Activated naive CD4-positive, alpha-beta T cell (primary cell): ENCODE results near the gene SNAPC1.

ENCODE experiments used
- DNase-seq, 4 experiments: peaks; one replicate each; lab custom pipeline; 2025; lab: John Stamatoyannopoulos, UW

SNAPC1 gene

GRCh38 chr14:61811882-61812346 is 49.7 kb downstream of the SNAPC1 start:
- no peak for DNase-seq

GRCh38 chr14:61812347-61813095 is 50.3 kb downstream of the SNAPC1 start, which contains the start of gene SYT16:
Gene SYT16, plus strand, starts transcription at chr14:61812703.
- DNase-seq: peak in 1 of 4 experiments; percentile 10

GRCh38 chr14:61813096-61813606 is 50.9 kb downstream of the SNAPC1 start:
- no peak for DNase-seq

- no peak for DNase-seq
These were observed 60.2 kb downstream of the SNAPC1 start for GRCh38 chr14:61822458-61822857.

GRCh38 chr14:61832783-61833182 is 70.6 kb downstream of the SNAPC1 start:
- DNase-seq: no peak

- DNase-seq: no peak
These were observed 74.0 kb downstream of the SNAPC1 start for GRCh38 chr14:61836184-61836583.

- no peak for DNase-seq
These were observed 74.6 kb downstream of the SNAPC1 start for GRCh38 chr14:61836807-61837206.

GRCh38 chr14:61837336-61838229 is 75.4 kb downstream of the SNAPC1 start:
- peak; percentile 23 to 57 (median 40) for DNase-seq

GRCh38 chr14:61838661-61839245 is 76.5 kb downstream of the SNAPC1 start:
- DNase-seq: no peak

- DNase-seq: no peak
These were observed 77.3 kb downstream of the SNAPC1 start for GRCh38 chr14:61839507-61839906.

GRCh38 chr14:61841145-61841544 is 78.9 kb downstream of the SNAPC1 start:
- DNase-seq: no peak
